Parathyroid adenoma (tissue), 2 donors: ENCODE data around the gene HDAC4.

Source experiments
- H2AFZ ChIP-seq: fragments of 300-600 bp; sonication (generic); one replicate; pipeline ENCODE4 v1.7.0; 2017; ENCODE audit warnings: antibody characterized with exemption, mild to moderate bottlenecking
- H3K27ac ChIP-seq: fragments of 300-600 bp; sonication (generic); one replicate; pipeline ENCODE4 v1.7.0; 2017
- H3K27me3 ChIP-seq: fragments of 300-600 bp; sonication (generic); one replicate; pipeline ENCODE4 v1.7.0; 2017; ENCODE audit warnings: low read length; ENCODE audit not compliant: control insufficient read depth, insufficient read depth
- H3K36me3 ChIP-seq: fragments of 300-600 bp; sonication (generic); one replicate; pipeline ENCODE4 v1.7.0; 2017; ENCODE audit warnings: low read length; ENCODE audit not compliant: control insufficient read depth, insufficient read depth
- H3K4me1 ChIP-seq: fragments of 300-600 bp; sonication (generic); one replicate; pipeline ENCODE4 v1.7.0; 2017; ENCODE audit warnings: control low read depth
- H3K4me2 ChIP-seq: fragments of 300-600 bp; sonication (generic); one replicate; pipeline ENCODE4 v1.7.0; 2017; ENCODE audit warnings: low read length
- H3K4me3 ChIP-seq: fragments of 300-600 bp; sonication (generic); one replicate; pipeline ENCODE4 v1.7.0; 2017; ENCODE audit warnings: low read depth, low read length
- H3K79me2 ChIP-seq: fragments of 300-600 bp; sonication (generic); one replicate; pipeline ENCODE4 v1.7.0; 2017; ENCODE audit warnings: control low read depth
- H3K9ac ChIP-seq: fragments of 300-600 bp; sonication (generic); one replicate; pipeline ENCODE4 v1.7.0; 2017; ENCODE audit warnings: mild to moderate bottlenecking
- H3K9me3 ChIP-seq: fragments of 300-600 bp; sonication (generic); one replicate; pipeline ENCODE4 v1.7.0; 2017; ENCODE audit warnings: low read length; ENCODE audit not compliant: control insufficient read depth
- CTCF ChIP-seq: fragments of 300-600 bp; sonication (generic); IDR thresholded peaks from one replicate; pipeline ENCODE4 v1.7.0; 2017; ENCODE audit warnings: antibody characterized with exemption, mild to moderate bottlenecking
- donor health status: primary hyperparathyroidism.

Gene HDAC4

GRCh38 chr2:239141021-239141760, 259.6 kb downstream of the HDAC4 start:
- Histone ChIP-seq H3K9ac (no peak overlapping the region), H3K27me3 (no peaks in the 10 kb centered on the region), H3K4me2 (no peak overlapping the region), H3K9me3 (no peaks in the 10 kb centered on the region), H3K79me2 (no peaks in the 10 kb centered on the region), H3K36me3 (no peaks in the 10 kb centered on the region), H3K27ac (no peak overlapping the region), H3K4me3 (no peak overlapping the region), H2AFZ (no peak overlapping the region), H3K4me1 (no peaks in the 10 kb centered on the region)
- no peak for TF ChIP-seq CTCF

- H3K9ac ChIP-seq = no peak overlapping the region
- no peaks in the 10 kb centered on the region for H3K4me1 ChIP-seq
- no peaks in the 10 kb centered on the region for H3K36me3 ChIP-seq
- no peaks in the 10 kb centered on the region for H3K27me3 ChIP-seq
- no peak for TF ChIP-seq CTCF
- H2AFZ ChIP-seq = no peak overlapping the region
- no peaks in the 10 kb centered on the region for H3K9me3 ChIP-seq
- no peaks in the 10 kb centered on the region for H3K79me2 ChIP-seq
- no peak overlapping the region for H3K4me3 ChIP-seq
- H3K4me2 ChIP-seq = no peak overlapping the region
- H3K27ac ChIP-seq = no peak overlapping the region
Observed at GRCh38 chr2:239140346-239141020, 260.3 kb downstream of the HDAC4 start.

GRCh38 chr2:239139566-239139965, 261.3 kb downstream of the HDAC4 start:
- H3K9me3 ChIP-seq = no peaks in the 10 kb centered on the region
- H3K27me3 ChIP-seq = no peaks in the 10 kb centered on the region
- no peak overlapping the region for H3K4me2 ChIP-seq
- no peaks in the 10 kb centered on the region for H3K36me3 ChIP-seq
- no peak for TF ChIP-seq CTCF
- H3K27ac ChIP-seq = no peak overlapping the region
- H3K9ac ChIP-seq = no peak overlapping the region
- no peaks in the 10 kb centered on the region for H3K4me1 ChIP-seq
- H3K4me3 ChIP-seq = no peak overlapping the region
- H3K79me2 ChIP-seq = no peaks in the 10 kb centered on the region
- no peak overlapping the region for H2AFZ ChIP-seq

- H3K9ac ChIP-seq = no peak overlapping the region
- TF ChIP-seq CTCF = no peak
- no peaks in the 10 kb centered on the region for H3K4me1 ChIP-seq
- no peaks in the 10 kb centered on the region for H3K36me3 ChIP-seq
- H3K4me2 ChIP-seq = no peak overlapping the region
- H3K27me3 ChIP-seq = no peaks in the 10 kb centered on the region
- no peak overlapping the region for H3K27ac ChIP-seq
- H3K9me3 ChIP-seq = no peaks in the 10 kb centered on the region
- no peak overlapping the region for H2AFZ ChIP-seq
- H3K4me3 ChIP-seq = no peak overlapping the region
- H3K79me2 ChIP-seq = no peaks in the 10 kb centered on the region
Observed at GRCh38 chr2:239139101-239139500, 261.7 kb downstream of the HDAC4 start.
